HCT116 (cell line): ENCODE measurements around the gene MCRIP1. TPM values are rescaled to one million over a fixed set of nuclear protein-coding genes. Genes with fewer than 3 reads are reported as not detected.

Experiments
- ATAC-seq: fragments of 200-7000 bp; cut with Tn5 transposase; 2 replicates; pipeline ENCODE4 v1.9.1; 2020; ENCODE audit warnings: mild to moderate bottlenecking, moderate library complexity
- BruUV-seq: library from RNA; stranded (reverse); fragments of 400-500 nt; replicated peaks from 2 replicates; lab custom pipeline; 2021; lab: Mats Ljungman, UMichigan
- CTCF ChIA-PET: fragments of 300-600 bp; sonication (Branson Sonifier 250); formaldehyde crosslinking; loops from one replicate; lab custom pipeline; 2021; ENCODE audit warnings: antibody characterized with exemption; lab: Charles Lee
- POLR2A ChIA-PET: fragments of 300-600, 350-600 bp; sonication (Branson Sonifier 250); formaldehyde crosslinking; loops from one replicate; lab custom pipeline; 2021; ENCODE audit warnings: antibody characterized with exemption; lab: Charles Lee
- RAD21 ChIA-PET, 2 experiments: fragments of 300-600 bp; sonication (Branson Sonifier 250); formaldehyde crosslinking; loops; one replicate each; lab custom pipeline; 2023; ENCODE audit warnings: low total read pairs in 2 of 2; ENCODE audit not compliant: uncharacterized antibody in 2 of 2, unreplicated experiment in 2 of 2, low non-redundant PET in 1 of 2; lab: Charles Lee
- DNase-seq: peaks from one replicate; pipeline ENCODE4 v3.0.0-alpha.2; 2010; ENCODE audit warnings: low read depth, low spot score
- H2AFZ ChIP-seq: fragments of 200-600 bp; shearing (Covaris generic), sonication (generic); 2 replicates; pipeline ENCODE4 v1.6.1; 2017; ENCODE audit warnings: low read depth, mixed run types, mixed read lengths, antibody characterized with exemption, low read length; ENCODE audit not compliant: poor library complexity, severe bottlenecking
- H3K27ac ChIP-seq: 2 replicates; pipeline ENCODE4 v1.5.1; 2012; ENCODE audit warnings: low read depth, low read length
- H3K27me3 ChIP-seq: fragments of 200-600 bp; sonication (generic); 2 replicates; pipeline ENCODE4 v1.6.1; 2016; ENCODE audit warnings: mixed run types, low read length, mixed read lengths; ENCODE audit not compliant: insufficient read depth
- H3K36me3 ChIP-seq, 2 experiments: fragments of 200-500 bp in 1 of 2; fragments of 200-600 bp in 1 of 2; sonication (Bioruptor generic) in 1 of 2; sonication (generic) in 1 of 2; 2 replicates each; pipeline versions ENCODE4 v1.5.1 to v1.6.1; 2014 to 2016; ENCODE audit warnings: low read length in 2 of 2, inconsistent platforms in 1 of 2, mixed read lengths in 1 of 2, mixed run types in 1 of 2; ENCODE audit not compliant: insufficient read depth in 2 of 2, control insufficient read depth in 1 of 2
- H3K4me1 ChIP-seq, 2 experiments: fragments of 200-600 bp in 1 of 2; sonication (generic) in 1 of 2; 2 replicates each; pipeline versions ENCODE4 v1.5.1 to v1.6.1; 2012 to 2017; ENCODE audit warnings: low read length in 2 of 2, inconsistent platforms in 1 of 2, mild to moderate bottlenecking in 1 of 2, mixed read lengths in 1 of 2, mixed run types in 1 of 2, moderate library complexity in 1 of 2; ENCODE audit not compliant: insufficient read depth in 2 of 2, control insufficient read depth in 1 of 2
- H3K4me2 ChIP-seq: fragments of 200-600 bp; sonication (generic); 2 replicates; pipeline ENCODE4 v1.6.1; 2017; ENCODE audit warnings: mixed run types, low read length, mixed read lengths
- H3K4me3 ChIP-seq, 2 experiments: fragments of 200-600 bp in 1 of 2; sonication (generic) in 1 of 2; replicated peaks in 1 of 2; 2 replicates each; pipeline ENCODE4 v1.5.1; 2011 to 2016; ENCODE audit warnings: low read length in 2 of 2, control low read depth in 1 of 2, low read depth in 1 of 2, mild to moderate bottlenecking in 1 of 2, mixed read lengths in 1 of 2, mixed run types in 1 of 2
- H3K79me2 ChIP-seq: fragments of 200-600 bp; sonication (generic); 2 replicates; pipeline ENCODE4 v1.6.1; 2017; ENCODE audit warnings: mild to moderate bottlenecking, mixed run types, low read length, moderate library complexity, mixed read lengths; ENCODE audit not compliant: insufficient read depth
- H3K9ac ChIP-seq: fragments of 200-600 bp; sonication (generic); 2 replicates; pipeline ENCODE4 v1.6.1; 2016; ENCODE audit warnings: low read length, mixed read lengths
- H3K9me2 ChIP-seq: fragments of 200-600 bp; sonication (generic), shearing (Covaris generic); 2 replicates; pipeline ENCODE4 v1.6.1; 2017; ENCODE audit warnings: mixed run types, mild to moderate bottlenecking, moderate library complexity; ENCODE audit not compliant: insufficient read depth
- H3K9me3 ChIP-seq, 2 experiments: fragments of 200-500 bp in 1 of 2; fragments of 200-600 bp in 1 of 2; sonication (Bioruptor generic) in 1 of 2; sonication (generic) in 1 of 2; 2 replicates each; pipeline ENCODE4 v1.6.1; 2014 to 2017; ENCODE audit warnings: low read length in 2 of 2, mixed read lengths in 2 of 2, inconsistent platforms in 1 of 2, low read depth in 1 of 2, mild to moderate bottlenecking in 1 of 2, mixed run types in 1 of 2, moderate library complexity in 1 of 2; ENCODE audit not compliant: control insufficient read depth in 1 of 2, insufficient read depth in 1 of 2
- H4K20me1 ChIP-seq: fragments of 200-600 bp; sonication (generic), shearing (Covaris generic); 2 replicates; pipeline ENCODE4 v1.6.1; 2017; ENCODE audit warnings: mixed run types, mild to moderate bottlenecking, moderate library complexity; ENCODE audit not compliant: insufficient read depth
- EGR1 ChIP-seq: IDR thresholded peaks from 2 replicates; pipeline ENCODE4 v1.6.1; 2012; ENCODE audit warnings: low read depth
- EZH2phosphoT487 ChIP-seq: fragments of 200-600 bp; IDR thresholded peaks from 2 replicates; pipeline ENCODE4 v1.6.1; 2018; ENCODE audit warnings: antibody characterized with exemption, borderline replicate concordance
- FOSL1 ChIP-seq: IDR thresholded peaks from 2 replicates; pipeline ENCODE4 v1.6.1; 2012; ENCODE audit warnings: low read depth
- intact Hi-C: fragments of 100-400 bp; cut with micrococcal nuclease; formaldehyde crosslinking; loops from 2 replicates; pipeline ENCODE4 v1.10.0; 2022
- total RNA-seq: library from RNA; stranded (reverse); gene quantifications from one replicate; pipeline ENCODE4 v1.2.1, GENCODE V29; 2021; ENCODE audit not compliant: unreplicated experiment
- TF ChIP-seq, protein P1 (sequence below), 3 experiments: fragments of 200-600 bp in 1 of 3; sonication (generic) in 1 of 3; IDR thresholded peaks in 2 of 3; conservative IDR thresholded peaks in 1 of 3; 2 replicates each; pipeline ENCODE4 v1.5.1; 2012 to 2017; ENCODE audit warnings: low read depth in 2 of 3, low read length in 2 of 3, antibody characterized with exemption in 1 of 3, borderline replicate concordance in 1 of 3, control low read depth in 1 of 3, mild to moderate bottlenecking in 1 of 3, mixed read lengths in 1 of 3, mixed run types in 1 of 3, moderate library complexity in 1 of 3; ENCODE audit not compliant: insufficient read depth in 1 of 3

Gene MCRIP1
- total RNA-seq, 1 experiment from 2014 or later: 59.2 TPM

DNA sequence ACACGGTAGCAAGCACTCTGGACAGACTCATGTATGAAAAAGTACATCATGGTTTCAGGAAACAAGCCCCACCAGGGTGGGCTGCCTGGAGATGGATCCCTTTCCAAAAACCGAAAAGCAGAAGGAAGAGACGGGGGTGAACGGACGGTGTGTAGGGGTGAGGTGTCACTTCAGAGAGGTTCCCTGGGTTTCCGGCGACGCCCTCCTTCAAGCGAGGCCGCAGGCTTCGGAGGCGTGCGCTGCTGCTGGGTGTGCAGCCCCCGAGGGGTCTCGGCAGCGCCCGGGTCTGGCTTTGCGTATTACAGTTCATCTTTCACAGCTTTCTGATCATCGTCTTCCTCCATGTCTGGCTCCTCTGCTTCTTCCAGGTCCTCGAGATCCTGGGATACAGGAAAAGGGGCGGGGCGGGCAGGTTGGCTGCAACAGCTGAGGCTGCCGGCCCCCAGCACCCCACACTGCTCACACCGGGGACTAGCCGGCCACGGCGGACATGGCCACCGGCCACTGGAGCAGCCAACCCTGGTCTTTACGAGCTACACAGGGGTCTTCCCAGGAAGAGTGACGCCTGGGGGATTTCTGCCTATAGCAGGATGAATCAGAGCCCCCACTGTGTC lies 10.7 kb upstream of the MCRIP1 start:
- ChIA-PET POLR2A (interaction anchor here (1.0 kb wide), 1 partner anchor 114 kb away, joined by 3 read pairs; no protein-coding TSS in a partner anchor), CTCF (no interaction called here)

More for the DNA sequence above, 10.7 kb upstream of the MCRIP1 start:
- Histone ChIP-seq H3K27ac (no peak overlapping the region), H3K36me3 (peaks cover 37 to 50% of the 10 kb centered on the region in 2 experiments; a peak in 3 of 4 replicates), H3K9me2 (no peaks in the 10 kb centered on the region), H3K27me3 (no peaks in the 10 kb centered on the region), H3K4me2 (no peak overlapping the region), H3K4me3 (no peak overlapping the region), H4K20me1 (no peaks in the 10 kb centered on the region), H3K4me1 (no peaks in the 10 kb centered on the region), H3K79me2 (no peaks in the 10 kb centered on the region), H3K9me3 (no peaks in the 10 kb centered on the region), H3K9ac (no peak overlapping the region), H2AFZ (no peak overlapping the region)
- RAD21 ChIA-PET: no interaction called here
- BruUV-seq: no TSS peak
- intact Hi-C loops: no loop called here
- TF ChIP-seq, protein P1, sequence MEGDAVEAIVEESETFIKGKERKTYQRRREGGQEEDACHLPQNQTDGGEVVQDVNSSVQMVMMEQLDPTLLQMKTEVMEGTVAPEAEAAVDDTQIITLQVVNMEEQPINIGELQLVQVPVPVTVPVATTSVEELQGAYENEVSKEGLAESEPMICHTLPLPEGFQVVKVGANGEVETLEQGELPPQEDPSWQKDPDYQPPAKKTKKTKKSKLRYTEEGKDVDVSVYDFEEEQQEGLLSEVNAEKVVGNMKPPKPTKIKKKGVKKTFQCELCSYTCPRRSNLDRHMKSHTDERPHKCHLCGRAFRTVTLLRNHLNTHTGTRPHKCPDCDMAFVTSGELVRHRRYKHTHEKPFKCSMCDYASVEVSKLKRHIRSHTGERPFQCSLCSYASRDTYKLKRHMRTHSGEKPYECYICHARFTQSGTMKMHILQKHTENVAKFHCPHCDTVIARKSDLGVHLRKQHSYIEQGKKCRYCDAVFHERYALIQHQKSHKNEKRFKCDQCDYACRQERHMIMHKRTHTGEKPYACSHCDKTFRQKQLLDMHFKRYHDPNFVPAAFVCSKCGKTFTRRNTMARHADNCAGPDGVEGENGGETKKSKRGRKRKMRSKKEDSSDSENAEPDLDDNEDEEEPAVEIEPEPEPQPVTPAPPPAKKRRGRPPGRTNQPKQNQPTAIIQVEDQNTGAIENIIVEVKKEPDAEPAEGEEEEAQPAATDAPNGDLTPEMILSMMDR (IDR thresholded peaks at IDR 0.05 in 2 of 3, conservative IDR thresholded peaks at IDR 0.05 in 1 of 3; ENCODE audit: borderline replicate concordance in 1 of 3, insufficient read depth in 1 of 3, low read depth in 2 of 3, low read length in 2 of 3): no peak
- TF ChIP-seq EGR1 (no peak), EZH2phosphoT487 (no peak), FOSL1 (no peak)
- ATAC-seq (0 out of 2 replicates have a peak, but pooled peaks have one; percentile 3), DNase-seq (no peak)
